ENCODE data around the gene GLS. TPM values are rescaled to one million over a fixed set of nuclear protein-coding genes. Genes with fewer than 3 reads are reported as not detected.
"Not testable (repeated sequence)": the region's sequence is repeated elsewhere in the genome, so short reads cannot be mapped to it uniquely, and the experiment has no call there.

Gene GLS
- total and polyA plus RNA-seq, 4 donors: 59.4 to 425 (median 227) TPM

DNA sequence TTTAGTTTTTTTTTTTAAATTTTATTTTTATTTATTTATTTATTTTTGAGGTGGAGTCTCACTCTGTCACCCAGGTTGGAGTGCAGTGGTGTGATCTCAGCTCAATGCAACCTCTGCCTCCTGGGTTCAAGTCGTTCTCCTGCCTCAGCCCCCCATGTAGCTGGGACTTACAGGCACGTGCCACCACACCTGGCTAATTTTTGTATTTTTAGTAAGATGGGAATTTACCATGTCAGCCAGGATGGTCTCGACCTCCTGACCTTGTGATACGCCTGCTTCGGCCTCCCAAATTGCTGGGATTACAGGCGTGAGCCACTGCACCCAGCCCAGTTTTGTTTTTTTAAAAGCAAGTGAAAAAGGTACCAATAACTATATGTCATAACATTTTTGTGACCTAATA, 5.2 kb downstream of the GLS start:
- intact Hi-C loops (cut with DNase I): loop anchor here (5.0 to 10.0 kb wide), 2 partner anchors 34 to 91 kb away; no protein-coding TSS in a partner anchor
- H3K4me3 ChIP-seq (ENCODE audit: low read length in 2 of 2); H3K36me3 ChIP-seq (ENCODE audit: control insufficient read depth in 1 of 2, insufficient read depth in 2 of 2, low read length in 1 of 2); DNase-seq; H3K9me3 ChIP-seq (ENCODE audit: control insufficient read depth, low read length); H3K27me3 ChIP-seq (ENCODE audit: control insufficient read depth in 1 of 2, insufficient read depth in 2 of 2, low read length in 1 of 2); H3K27ac ChIP-seq (ENCODE audit: low read depth in 1 of 2, low read length in 2 of 2); H3K4me1 ChIP-seq (ENCODE audit: control insufficient read depth in 1 of 2, insufficient read depth in 2 of 2, low read length in 2 of 2); ATAC-seq (ENCODE audit: low FRiP score): not testable (repeated sequence)
- 44% methylated on average over 6 of the region's 6 CpGs for WGBS, 2 donors

GRCh38 chr2:190887089-190887488, 6.5 kb downstream of the GLS start:
- peak overlapping the region in 1 of 2 donors; percentile 48 for H3K4me3 ChIP-seq (ENCODE audit: low read length in 2 of 2)
- no peak overlapping the region for H3K27ac ChIP-seq (ENCODE audit: low read depth in 1 of 2, low read length in 2 of 2)
- no peaks in the 10 kb centered on the region for H3K36me3 ChIP-seq (ENCODE audit: control insufficient read depth in 1 of 2, insufficient read depth in 2 of 2, low read length in 1 of 2)
- intact Hi-C loops (cut with DNase I): loop anchor here (5.0 to 10.0 kb wide), 2 partner anchors 35 to 92 kb away; no protein-coding TSS in a partner anchor
- 7 to 8% methylated on average over 2 of the region's 2 CpGs for WGBS, 2 donors
- no peaks in the 10 kb centered on the region for H3K27me3 ChIP-seq (ENCODE audit: control insufficient read depth in 1 of 2, insufficient read depth in 2 of 2, low read length in 1 of 2)
- no peaks in the 10 kb centered on the region for H3K9me3 ChIP-seq (ENCODE audit: control insufficient read depth, low read length)
- no peak for ATAC-seq (ENCODE audit: low FRiP score)
- DNase-seq: no peak
- peaks cover 0 to 3% of the 10 kb centered on the region in 2 donors for H3K4me1 ChIP-seq (ENCODE audit: control insufficient read depth in 1 of 2, insufficient read depth in 2 of 2, low read length in 2 of 2)

DNA sequence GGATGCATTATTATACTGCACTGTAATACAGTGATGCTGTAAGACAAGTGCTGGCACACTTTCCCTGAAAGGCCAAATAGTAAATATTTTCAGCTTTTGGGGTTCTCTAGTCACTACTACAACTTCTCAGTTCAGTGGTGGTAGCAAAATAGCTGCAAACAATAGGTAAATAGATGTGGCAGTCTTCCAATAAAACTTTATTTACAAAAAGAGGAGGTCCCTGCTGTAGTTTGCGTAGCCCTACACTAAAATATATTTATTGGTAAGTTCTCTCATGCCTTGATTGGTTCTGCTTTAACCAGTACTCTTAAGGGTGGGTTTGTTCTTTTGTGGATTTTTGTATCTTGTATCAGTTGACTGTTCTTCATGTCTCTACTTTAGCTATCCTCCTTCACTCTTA, 7.8 kb downstream of the GLS start:
- WGBS, 2 donors: 62 to 81% methylated on average over 1 of the region's 1 CpG
- ATAC-seq (ENCODE audit: low FRiP score): no peak
- H3K4me1 ChIP-seq (ENCODE audit: control insufficient read depth in 1 of 2, insufficient read depth in 2 of 2, low read length in 2 of 2): peaks cover 0 to 3% of the 10 kb centered on the region in 2 donors
- intact Hi-C loops (cut with DNase I): loop anchor here (5.0 to 10.0 kb wide), 2 partner anchors 36 to 94 kb away; no protein-coding TSS in a partner anchor
- no peak overlapping the region for H3K27ac ChIP-seq (ENCODE audit: low read depth in 1 of 2, low read length in 2 of 2)
- H3K36me3 ChIP-seq (ENCODE audit: control insufficient read depth in 1 of 2, insufficient read depth in 2 of 2, low read length in 1 of 2): no peaks in the 10 kb centered on the region
- H3K4me3 ChIP-seq (ENCODE audit: low read length in 2 of 2): peak overlapping the region; percentile 14 to 54
- H3K9me3 ChIP-seq (ENCODE audit: control insufficient read depth, low read length): no peaks in the 10 kb centered on the region
- DNase-seq: no peak
- H3K27me3 ChIP-seq (ENCODE audit: control insufficient read depth in 1 of 2, insufficient read depth in 2 of 2, low read length in 1 of 2): no peaks in the 10 kb centered on the region

DNA sequence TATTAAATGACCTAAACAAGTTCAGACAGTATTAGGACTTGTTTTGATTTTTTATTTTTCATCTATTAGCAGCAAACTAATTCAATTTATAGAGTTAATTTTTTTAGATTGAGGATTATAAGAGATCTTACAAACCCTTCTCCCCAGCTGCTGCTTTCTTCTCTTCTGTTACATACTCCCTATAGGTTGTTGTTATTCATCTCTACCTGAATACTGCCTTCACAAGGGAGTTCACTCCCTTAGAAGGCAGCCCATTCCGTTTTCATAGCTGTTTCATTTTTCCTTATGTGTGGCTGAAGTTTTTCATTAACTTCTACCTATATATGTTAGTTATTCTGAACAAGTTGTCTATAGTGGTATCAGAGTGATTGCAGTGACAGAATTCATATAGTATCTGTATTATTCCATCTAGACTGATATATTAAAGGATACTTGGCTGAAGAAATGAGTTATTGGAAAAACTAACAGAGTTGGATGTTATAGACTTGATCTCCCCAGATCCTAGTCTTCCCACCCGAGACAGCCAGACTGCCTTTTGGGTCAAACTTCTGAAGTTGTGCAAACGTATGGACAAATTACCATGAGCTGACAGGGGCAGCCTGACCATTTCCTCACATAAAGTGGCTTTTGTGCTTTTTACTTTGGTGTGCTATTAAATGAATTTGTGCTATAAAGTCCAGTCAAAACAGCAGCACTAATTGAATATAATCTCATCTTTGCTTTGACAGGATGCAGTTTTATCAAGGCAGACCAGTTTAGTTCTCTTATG, 8.7 kb downstream of the GLS start:
- no peak for DNase-seq
- peaks cover 0 to 4% of the 10 kb centered on the region in 2 donors for H3K4me1 ChIP-seq (ENCODE audit: control insufficient read depth in 1 of 2, insufficient read depth in 2 of 2, low read length in 2 of 2)
- no peaks in the 10 kb centered on the region for H3K36me3 ChIP-seq (ENCODE audit: control insufficient read depth in 1 of 2, insufficient read depth in 2 of 2, low read length in 1 of 2)
- peak overlapping the region in 1 of 2 donors; percentile 4 for H3K4me3 ChIP-seq (ENCODE audit: low read length in 2 of 2)
- no peak for ATAC-seq (ENCODE audit: low FRiP score)
- WGBS, 2 donors: 27 to 36% methylated on average over 3 of the region's 3 CpGs
- intact Hi-C loops (cut with DNase I): loop anchor here (5.0 to 10.0 kb wide), 2 partner anchors 37 to 95 kb away; no protein-coding TSS in a partner anchor
- no peaks in the 10 kb centered on the region for H3K27me3 ChIP-seq (ENCODE audit: control insufficient read depth in 1 of 2, insufficient read depth in 2 of 2, low read length in 1 of 2)
- peak overlapping the region in 1 of 2 donors; percentile 80 for H3K27ac ChIP-seq (ENCODE audit: low read depth in 1 of 2, low read length in 2 of 2)
- H3K9me3 ChIP-seq (ENCODE audit: control insufficient read depth, low read length): no peaks in the 10 kb centered on the region

- intact Hi-C loops (cut with DNase I): loop anchor here (5.0 to 10.0 kb wide), 2 partner anchors 41 to 107 kb away; no protein-coding TSS in a partner anchor
- no peak overlapping the region for H3K4me3 ChIP-seq (ENCODE audit: low read length in 2 of 2)
- peaks cover 0 to 4% of the 10 kb centered on the region in 2 donors for H3K4me1 ChIP-seq (ENCODE audit: control insufficient read depth in 1 of 2, insufficient read depth in 2 of 2, low read length in 2 of 2)
- no peaks in the 10 kb centered on the region for H3K9me3 ChIP-seq (ENCODE audit: control insufficient read depth, low read length)
- H3K36me3 ChIP-seq (ENCODE audit: control insufficient read depth in 1 of 2, insufficient read depth in 2 of 2, low read length in 1 of 2): no peaks in the 10 kb centered on the region
- ATAC-seq (ENCODE audit: low FRiP score) (no peak), DNase-seq (no peak)
- H3K27ac ChIP-seq (ENCODE audit: low read depth in 1 of 2, low read length in 2 of 2): no peak overlapping the region
- no peaks in the 10 kb centered on the region for H3K27me3 ChIP-seq (ENCODE audit: control insufficient read depth in 1 of 2, insufficient read depth in 2 of 2, low read length in 1 of 2)
These were observed 10.8 kb downstream of the GLS start for GRCh38 chr2:190891372-190891771.

GRCh38 chr2:190891889-190892288, 11.3 kb downstream of the GLS start:
- no peak overlapping the region for H3K27ac ChIP-seq (ENCODE audit: low read depth in 1 of 2, low read length in 2 of 2)

DNA sequence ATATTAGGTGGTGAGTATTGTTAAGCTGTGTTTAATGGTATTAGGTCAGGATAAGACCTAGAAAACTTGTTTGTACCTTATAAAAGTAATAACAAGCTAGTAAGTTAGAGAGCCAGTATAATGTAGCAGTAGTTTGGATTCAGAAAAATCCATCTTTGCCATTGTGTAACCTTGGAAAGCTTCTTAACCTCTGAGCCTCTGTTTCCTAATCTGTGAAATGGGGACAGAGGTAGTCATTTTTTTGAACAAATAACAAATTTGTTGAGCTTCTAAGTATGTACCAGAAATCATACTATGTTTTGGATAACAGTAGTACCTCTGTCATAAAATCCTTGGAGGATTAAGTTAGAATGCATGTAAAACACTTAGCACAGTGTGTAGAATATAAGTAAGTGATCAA, 12.5 kb downstream of the GLS start:
- intact Hi-C loops (cut with DNase I): loop anchor here (5.0 to 10.0 kb wide), 2 partner anchors 39 to 108 kb away; no protein-coding TSS in a partner anchor
- H3K27ac ChIP-seq (ENCODE audit: low read depth in 1 of 2, low read length in 2 of 2): no peak overlapping the region

More at GRCh38 chr2:190891889-190892288, 11.3 kb downstream of the GLS start:
- intact Hi-C loops (cut with DNase I): loop anchor here (5.0 to 10.0 kb wide), 2 partner anchors 40 to 107 kb away; no protein-coding TSS in a partner anchor
- no peaks in the 10 kb centered on the region for H3K9me3 ChIP-seq (ENCODE audit: control insufficient read depth, low read length)
- H3K4me3 ChIP-seq (ENCODE audit: low read length in 2 of 2): no peak overlapping the region
- DNase-seq (no peak), ATAC-seq (ENCODE audit: low FRiP score) (no peak)
- H3K27me3 ChIP-seq (ENCODE audit: control insufficient read depth in 1 of 2, insufficient read depth in 2 of 2, low read length in 1 of 2): no peaks in the 10 kb centered on the region
- H3K36me3 ChIP-seq (ENCODE audit: control insufficient read depth in 1 of 2, insufficient read depth in 2 of 2, low read length in 1 of 2): no peaks in the 10 kb centered on the region
- 19 to 25% methylated on average over 1 of the region's 1 CpG for WGBS, 2 donors
- H3K4me1 ChIP-seq (ENCODE audit: control insufficient read depth in 1 of 2, insufficient read depth in 2 of 2, low read length in 2 of 2): peaks cover 0 to 5% of the 10 kb centered on the region in 2 donors

DNA sequence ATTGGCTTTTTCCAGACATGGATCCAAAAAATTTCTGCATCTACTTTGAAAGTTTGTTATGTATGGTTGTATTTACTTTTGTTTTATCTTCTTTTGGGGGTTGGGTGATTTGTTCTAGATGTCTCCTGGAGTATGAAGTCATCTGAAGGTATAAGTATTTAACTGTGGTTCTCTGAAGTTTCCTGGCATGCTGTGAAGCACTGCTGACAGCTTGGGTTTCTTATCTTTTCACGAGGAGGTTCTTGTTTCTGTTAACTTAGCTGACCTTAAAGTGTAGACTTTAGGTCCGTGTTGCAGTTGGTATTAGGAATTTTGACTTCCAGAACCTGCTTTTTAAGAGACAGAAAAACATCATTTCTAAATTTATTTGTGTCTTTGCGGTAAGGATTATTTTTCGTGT, 15.9 kb downstream of the GLS start:
- peaks cover 0 to 3% of the 10 kb centered on the region in 2 donors for H3K4me1 ChIP-seq (ENCODE audit: control insufficient read depth in 1 of 2, insufficient read depth in 2 of 2, low read length in 2 of 2)
- no peak overlapping the region for H3K27ac ChIP-seq (ENCODE audit: low read depth in 1 of 2, low read length in 2 of 2)
- DNase-seq: no peak
- ATAC-seq (ENCODE audit: low FRiP score): no peak
- intact Hi-C loops (cut with DNase I): loop anchor here in 1 of 2 donors (10.0 kb wide), 1 partner anchor 112 kb away; no protein-coding TSS in a partner anchor
- no peaks in the 10 kb centered on the region for H3K9me3 ChIP-seq (ENCODE audit: control insufficient read depth, low read length)
- WGBS, 2 donors: 10 to 11% methylated on average over 4 of the region's 4 CpGs
- H3K27me3 ChIP-seq (ENCODE audit: control insufficient read depth in 1 of 2, insufficient read depth in 2 of 2, low read length in 1 of 2): no peaks in the 10 kb centered on the region
- no peak overlapping the region for H3K4me3 ChIP-seq (ENCODE audit: low read length in 2 of 2)
- H3K36me3 ChIP-seq (ENCODE audit: control insufficient read depth in 1 of 2, insufficient read depth in 2 of 2, low read length in 1 of 2): no peaks in the 10 kb centered on the region

More for the DNA sequence above, 12.5 kb downstream of the GLS start:
- no peak for DNase-seq
- Histone ChIP-seq H3K27me3 (ENCODE audit: control insufficient read depth in 1 of 2, insufficient read depth in 2 of 2, low read length in 1 of 2) (no peaks in the 10 kb centered on the region), H3K9me3 (ENCODE audit: control insufficient read depth, low read length) (no peaks in the 10 kb centered on the region), H3K36me3 (ENCODE audit: control insufficient read depth in 1 of 2, insufficient read depth in 2 of 2, low read length in 1 of 2) (no peaks in the 10 kb centered on the region), H3K4me1 (ENCODE audit: control insufficient read depth in 1 of 2, insufficient read depth in 2 of 2, low read length in 2 of 2) (peaks cover 0 to 6% of the 10 kb centered on the region in 2 donors), H3K4me3 (ENCODE audit: low read length in 2 of 2) (no peak overlapping the region)
- no peak for ATAC-seq (ENCODE audit: low FRiP score)
